GM18870 (cell line): ENCODE data around the gene ULK1.

Source experiments
- ATAC-seq: cut with Tn5 transposase; IDR thresholded peaks from one replicate; pipeline ENCODE4 v1.9.1; 2021; ENCODE audit warnings: moderate library complexity; ENCODE audit not compliant: unreplicated experiment

The ULK1 gene

GRCh38 chr12:131962069-131962468, 67.6 kb downstream of the ULK1 start:
- ATAC-seq: no peak

GRCh38 chr12:131963381-131963780, 69.0 kb downstream of the ULK1 start:
- ATAC-seq: no peak

- no peak for ATAC-seq
Measured at GRCh38 chr12:131965073-131965472, 70.7 kb downstream of the ULK1 start.

GRCh38 chr12:131971226-131971625, 76.8 kb downstream of the ULK1 start:
- no peak for ATAC-seq
